NT2/D1 (cell line): ENCODE measurements around the gene MBNL1.

Experiments
- DNase-seq: peaks from one replicate; pipeline ENCODE4 v3.0.0-alpha.2; 2011; ENCODE audit warnings: low read depth, low spot score
- H3K27me3 ChIP-seq: 2 replicates; pipeline ENCODE4 v1.6.0; 2011; ENCODE audit warnings: mild to moderate bottlenecking; ENCODE audit not compliant: insufficient read length, insufficient read depth
- H3K36me3 ChIP-seq: 2 replicates; pipeline ENCODE4 v1.6.1; 2011; ENCODE audit warnings: mild to moderate bottlenecking, low read length, mixed read lengths; ENCODE audit not compliant: insufficient read depth, insufficient read length
- H3K4me1 ChIP-seq: 2 replicates; pipeline ENCODE4 v1.5.1; 2011; ENCODE audit not compliant: insufficient read depth, insufficient read length
- H3K4me3 ChIP-seq: 2 replicates; pipeline ENCODE4 v1.5.1; 2011; ENCODE audit warnings: low read depth; ENCODE audit not compliant: insufficient read length
- H3K9ac ChIP-seq: 2 replicates; pipeline ENCODE4 v1.6.0; 2011; ENCODE audit warnings: low read depth; ENCODE audit not compliant: insufficient read length
- H3K9me3 ChIP-seq: 2 replicates; pipeline ENCODE4 v1.5.1; 2011; ENCODE audit warnings: mild to moderate bottlenecking, low read length; ENCODE audit not compliant: insufficient read depth
- SUZ12 ChIP-seq: IDR thresholded peaks from 2 replicates; pipeline ENCODE4 v1.6.1; 2011; ENCODE audit not compliant: insufficient read length, insufficient read depth; ENCODE audit errors: extremely low read depth
- YY1 ChIP-seq: IDR thresholded peaks from 2 replicates; pipeline ENCODE4 v1.6.1; 2011; ENCODE audit not compliant: insufficient read length, insufficient read depth
- ZNF274 ChIP-seq: IDR thresholded peaks from 2 replicates; pipeline ENCODE4 v1.6.1; 2011; ENCODE audit warnings: mild to moderate bottlenecking, low read depth, low read length

MBNL1 gene

GRCh38 chr3:152446495-152446894 lies 177.8 kb downstream of the MBNL1 start:
- no peaks in the 10 kb centered on the region for H3K4me1 ChIP-seq
- H3K9me3 ChIP-seq, result no peaks in the 10 kb centered on the region
- H3K27me3 ChIP-seq, result no peaks in the 10 kb centered on the region
- no peak overlapping the region for H3K4me3 ChIP-seq
- H3K9ac ChIP-seq, result no peak overlapping the region
- H3K36me3 ChIP-seq, result peaks cover 4% of the 10 kb centered on the region
- no peak for DNase-seq
- TF ChIP-seq YY1, result no peak
- no peak for TF ChIP-seq SUZ12
- TF ChIP-seq ZNF274, result no peak

GRCh38 chr3:152447511-152447910 lies 178.8 kb downstream of the MBNL1 start:
- peaks cover 4% of the 10 kb centered on the region for H3K36me3 ChIP-seq
- TF ChIP-seq ZNF274, result no peak
- no peak for TF ChIP-seq YY1
- TF ChIP-seq SUZ12, result no peak
- no peak for DNase-seq
- no peaks in the 10 kb centered on the region for H3K9me3 ChIP-seq
- no peak overlapping the region for H3K9ac ChIP-seq
- no peak overlapping the region for H3K4me3 ChIP-seq
- H3K4me1 ChIP-seq, result no peaks in the 10 kb centered on the region
- no peaks in the 10 kb centered on the region for H3K27me3 ChIP-seq

- Histone ChIP-seq H3K9ac (no peak overlapping the region), H3K4me3 (no peak overlapping the region), H3K27me3 (no peaks in the 10 kb centered on the region), H3K9me3 (no peaks in the 10 kb centered on the region), H3K36me3 (peaks cover 4% of the 10 kb centered on the region), H3K4me1 (no peaks in the 10 kb centered on the region)
- TF ChIP-seq SUZ12, result no peak
- TF ChIP-seq YY1, result no peak
- no peak for TF ChIP-seq ZNF274
- no peak for DNase-seq
Measured at GRCh38 chr3:152448091-152448490, 179.4 kb downstream of the MBNL1 start.

- Histone ChIP-seq H3K9me3 (no peaks in the 10 kb centered on the region), H3K9ac (no peak overlapping the region), H3K4me1 (no peaks in the 10 kb centered on the region), H3K4me3 (no peak overlapping the region), H3K36me3 (peaks cover 10% of the 10 kb centered on the region), H3K27me3 (no peaks in the 10 kb centered on the region)
- no peak for TF ChIP-seq YY1
- TF ChIP-seq ZNF274, result no peak
- TF ChIP-seq SUZ12, result no peak
- DNase-seq, result no peak
Measured at GRCh38 chr3:152452318-152452717, 183.6 kb downstream of the MBNL1 start.

- DNase-seq, result no peak
- no peak overlapping the region for H3K4me3 ChIP-seq
- TF ChIP-seq ZNF274, result no peak
- TF ChIP-seq SUZ12, result no peak
- no peak for TF ChIP-seq YY1
- H3K9me3 ChIP-seq, result no peaks in the 10 kb centered on the region
- no peaks in the 10 kb centered on the region for H3K4me1 ChIP-seq
- H3K27me3 ChIP-seq, result no peaks in the 10 kb centered on the region
- H3K9ac ChIP-seq, result no peak overlapping the region
- peaks cover 6% of the 10 kb centered on the region for H3K36me3 ChIP-seq
Measured at GRCh38 chr3:152454076-152454875, 185.5 kb downstream of the MBNL1 start.

- TF ChIP-seq YY1, result no peak
- TF ChIP-seq SUZ12, result no peak
- TF ChIP-seq ZNF274, result no peak
- no peaks in the 10 kb centered on the region for H3K4me1 ChIP-seq
- H3K36me3 ChIP-seq, result peaks cover 12% of the 10 kb centered on the region
- H3K9me3 ChIP-seq, result no peaks in the 10 kb centered on the region
- no peak for DNase-seq
- H3K9ac ChIP-seq, result no peak overlapping the region
- H3K27me3 ChIP-seq, result no peaks in the 10 kb centered on the region
- H3K4me3 ChIP-seq, result no peak overlapping the region
Measured at GRCh38 chr3:152455989-152456388, 187.3 kb downstream of the MBNL1 start.

- peaks cover 12% of the 10 kb centered on the region for H3K36me3 ChIP-seq
- no peaks in the 10 kb centered on the region for H3K27me3 ChIP-seq
- DNase-seq, result no peak
- H3K4me1 ChIP-seq, result no peaks in the 10 kb centered on the region
- no peak overlapping the region for H3K4me3 ChIP-seq
- TF ChIP-seq SUZ12 (no peak), ZNF274 (no peak), YY1 (no peak)
- H3K9ac ChIP-seq, result no peak overlapping the region
- no peaks in the 10 kb centered on the region for H3K9me3 ChIP-seq
Measured at GRCh38 chr3:152457500-152458375, 189.0 kb downstream of the MBNL1 start.
